Measurements from ENCODE around the gene FLNA.
"Not testable (repeated sequence)": the region's sequence is repeated elsewhere in the genome, so short reads cannot be mapped to it uniquely, and the experiment has no call there.

Gene FLNA

DNA sequence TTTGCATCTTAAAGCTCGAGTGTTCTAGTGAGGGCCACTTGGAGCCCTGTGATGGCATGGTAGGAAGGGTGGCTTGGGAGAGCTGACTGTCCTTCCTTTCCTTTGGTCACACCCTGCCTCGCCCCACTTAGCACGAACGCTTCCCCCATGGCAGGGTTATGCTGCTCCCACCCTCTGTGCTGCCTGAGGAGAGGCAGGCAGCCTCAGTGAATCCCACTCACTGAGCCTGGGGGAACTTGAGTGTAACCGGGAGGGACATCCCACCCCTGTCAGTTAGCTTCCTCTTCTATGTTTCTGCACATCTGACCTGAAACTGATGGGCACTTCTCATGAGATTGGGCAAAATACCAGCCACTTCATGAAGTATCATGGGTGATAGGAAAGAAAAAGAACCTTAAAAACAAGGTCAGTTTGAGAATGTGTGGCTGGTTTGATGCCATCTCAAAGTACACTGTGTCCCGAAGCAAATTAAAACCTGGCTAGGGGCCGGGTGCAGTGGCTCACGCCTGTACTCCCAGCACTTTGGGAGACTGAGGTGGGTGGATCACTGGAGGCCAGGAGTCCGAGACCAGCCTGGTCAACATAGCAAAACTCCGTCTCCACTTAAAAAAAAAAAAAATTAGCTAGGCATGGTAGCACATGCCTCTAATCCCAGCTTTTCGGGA, 68.8 kb downstream of the FLNA start:
- no peak overlapping the region for H3K4me3 ChIP-seq (ENCODE audit: low read depth, low read length)
- TF ChIP-seq, protein P1, sequence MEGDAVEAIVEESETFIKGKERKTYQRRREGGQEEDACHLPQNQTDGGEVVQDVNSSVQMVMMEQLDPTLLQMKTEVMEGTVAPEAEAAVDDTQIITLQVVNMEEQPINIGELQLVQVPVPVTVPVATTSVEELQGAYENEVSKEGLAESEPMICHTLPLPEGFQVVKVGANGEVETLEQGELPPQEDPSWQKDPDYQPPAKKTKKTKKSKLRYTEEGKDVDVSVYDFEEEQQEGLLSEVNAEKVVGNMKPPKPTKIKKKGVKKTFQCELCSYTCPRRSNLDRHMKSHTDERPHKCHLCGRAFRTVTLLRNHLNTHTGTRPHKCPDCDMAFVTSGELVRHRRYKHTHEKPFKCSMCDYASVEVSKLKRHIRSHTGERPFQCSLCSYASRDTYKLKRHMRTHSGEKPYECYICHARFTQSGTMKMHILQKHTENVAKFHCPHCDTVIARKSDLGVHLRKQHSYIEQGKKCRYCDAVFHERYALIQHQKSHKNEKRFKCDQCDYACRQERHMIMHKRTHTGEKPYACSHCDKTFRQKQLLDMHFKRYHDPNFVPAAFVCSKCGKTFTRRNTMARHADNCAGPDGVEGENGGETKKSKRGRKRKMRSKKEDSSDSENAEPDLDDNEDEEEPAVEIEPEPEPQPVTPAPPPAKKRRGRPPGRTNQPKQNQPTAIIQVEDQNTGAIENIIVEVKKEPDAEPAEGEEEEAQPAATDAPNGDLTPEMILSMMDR (IDR thresholded peaks at IDR 0.05; ENCODE audit: borderline replicate concordance, insufficient read depth, low read depth, low read length), result no peak

DNA sequence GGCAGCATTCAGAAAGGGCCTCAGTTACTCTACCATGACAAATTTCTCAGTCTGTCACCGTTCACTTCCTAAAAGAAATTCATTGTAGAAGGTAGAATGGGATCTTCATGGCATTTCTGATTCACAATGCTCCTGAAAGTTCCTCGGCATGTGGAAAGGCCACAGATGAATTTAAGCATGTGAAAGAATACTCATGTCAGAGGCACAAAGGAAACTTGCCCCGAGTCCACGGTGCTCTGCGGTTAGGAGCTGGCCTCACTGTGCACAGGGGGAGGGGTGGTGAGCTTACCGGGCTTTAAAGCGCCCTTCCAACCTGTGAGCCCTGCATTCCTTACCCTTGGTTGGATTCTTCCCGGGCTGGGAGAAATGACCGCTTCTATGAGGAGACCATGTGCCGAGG, 69.6 kb downstream of the FLNA start:
- H3K4me3 ChIP-seq (ENCODE audit: low read depth, low read length), result no peak overlapping the region
- TF ChIP-seq, protein P1 (IDR thresholded peaks at IDR 0.05; ENCODE audit: borderline replicate concordance, insufficient read depth, low read depth, low read length), result no peak

DNA sequence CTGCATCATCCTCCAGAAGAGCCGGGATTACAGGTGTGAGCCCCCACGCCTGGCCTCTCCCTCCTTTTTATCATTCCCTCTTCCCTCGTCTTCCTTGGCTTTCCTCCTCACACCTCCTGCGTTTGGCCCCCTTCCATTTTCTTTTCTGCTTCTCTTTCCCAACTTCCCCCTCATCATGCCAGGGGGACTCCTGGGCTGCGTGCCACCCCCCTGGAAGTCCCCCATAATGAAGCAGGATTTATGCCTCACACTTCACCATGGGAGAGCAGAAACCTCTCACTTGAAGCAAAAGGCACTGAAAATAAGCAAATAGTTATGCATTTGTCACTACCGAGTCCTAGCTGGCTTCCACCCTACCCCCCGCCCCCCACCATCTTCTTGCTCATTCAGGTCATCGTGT, 71.0 kb downstream of the FLNA start:
- no peak overlapping the region for H3K4me3 ChIP-seq (ENCODE audit: low read depth, low read length)
- TF ChIP-seq, protein P1 (IDR thresholded peaks at IDR 0.05; ENCODE audit: borderline replicate concordance, insufficient read depth, low read depth, low read length), result no peak

DNA sequence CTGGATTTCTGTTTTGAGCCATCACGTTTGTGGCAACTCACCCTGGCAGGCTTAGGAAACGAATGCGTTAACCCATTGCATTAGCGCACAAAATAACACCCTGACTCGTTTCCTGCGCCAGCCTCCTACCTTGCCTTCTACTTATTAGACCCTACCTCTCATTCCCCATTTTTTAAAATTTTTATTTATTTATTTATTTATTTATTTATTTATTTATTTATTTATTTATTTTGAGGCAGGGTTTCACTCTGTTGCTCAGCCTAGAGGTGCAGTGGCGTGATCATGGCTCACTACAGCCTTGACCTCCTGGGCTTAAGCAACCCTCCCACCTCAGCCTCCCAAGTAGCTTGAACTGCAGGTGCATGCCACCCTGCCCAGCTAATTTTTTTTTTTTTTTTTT, 71.4 kb downstream of the FLNA start:
- H3K4me3 ChIP-seq (ENCODE audit: low read depth, low read length), result not testable (repeated sequence)

DNA sequence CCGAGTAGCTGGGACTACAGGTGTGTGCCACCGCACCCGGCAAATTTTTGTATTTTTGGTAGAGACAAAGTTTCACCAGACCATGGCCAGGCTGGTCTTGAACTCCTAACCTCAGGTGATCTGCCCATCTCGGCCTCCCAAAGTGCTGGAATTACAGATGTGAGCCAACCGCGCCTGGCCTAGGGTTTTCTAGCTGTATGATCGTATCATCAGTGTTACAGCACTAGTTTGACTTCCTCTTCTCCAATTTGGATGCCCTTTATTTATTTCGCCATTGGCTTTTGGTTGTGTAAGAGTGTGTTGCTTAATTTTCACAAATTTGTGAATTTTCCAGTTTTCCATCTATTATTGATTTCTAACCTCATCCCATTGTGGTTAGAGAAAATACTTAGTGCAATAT, 73.6 kb downstream of the FLNA start:
- TF ChIP-seq, protein P1 (IDR thresholded peaks at IDR 0.05; ENCODE audit: borderline replicate concordance, insufficient read depth, low read depth, low read length), result no peak

More for the DNA sequence above, 73.6 kb downstream of the FLNA start:
- no peak overlapping the region for H3K4me3 ChIP-seq (ENCODE audit: low read depth, low read length)

All from GM12875 (cell line).